A204.1 (cell line): ENCODE results near the gene PHLPP2.
"Not testable (repeated sequence)": the region's sequence is repeated elsewhere in the genome, so short reads cannot be mapped to it uniquely, and the experiment has no call there.

Experiments
- FAIRE-seq: peaks from 2 replicates; lab custom pipeline; 2012; peaks lifted over from hg19 to GRCh38; lab: Jason Lieb, UNC

The PHLPP2 gene

DNA sequence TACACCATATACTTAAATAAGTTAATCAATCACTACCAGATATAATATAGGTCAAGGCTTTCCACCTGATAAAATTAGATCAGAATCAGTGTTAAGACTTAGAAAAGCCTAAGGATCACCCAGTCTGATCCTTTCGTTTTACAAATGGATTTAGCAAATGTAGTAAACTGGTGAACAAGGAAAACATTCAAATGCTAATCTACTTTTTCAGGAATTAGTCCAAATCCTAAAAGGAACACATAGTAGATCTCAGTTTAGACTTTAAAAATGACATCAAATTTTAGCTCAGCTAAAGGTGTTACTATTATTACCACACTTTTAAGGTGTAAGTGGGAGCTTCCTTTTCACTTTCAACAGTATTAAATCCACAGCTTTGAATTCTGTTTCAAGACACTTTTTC, 12.0 kb downstream of the PHLPP2 start:
- FAIRE-seq, result no peak

GRCh38 chr16:71711789-71712188, 12.7 kb downstream of the PHLPP2 start:
- no peak for FAIRE-seq

- FAIRE-seq, result no peak
Measured at GRCh38 chr16:71709229-71709781, 15.2 kb downstream of the PHLPP2 start.

GRCh38 chr16:71708696-71709095, 15.8 kb downstream of the PHLPP2 start:
- peak; percentile 27 for FAIRE-seq

DNA sequence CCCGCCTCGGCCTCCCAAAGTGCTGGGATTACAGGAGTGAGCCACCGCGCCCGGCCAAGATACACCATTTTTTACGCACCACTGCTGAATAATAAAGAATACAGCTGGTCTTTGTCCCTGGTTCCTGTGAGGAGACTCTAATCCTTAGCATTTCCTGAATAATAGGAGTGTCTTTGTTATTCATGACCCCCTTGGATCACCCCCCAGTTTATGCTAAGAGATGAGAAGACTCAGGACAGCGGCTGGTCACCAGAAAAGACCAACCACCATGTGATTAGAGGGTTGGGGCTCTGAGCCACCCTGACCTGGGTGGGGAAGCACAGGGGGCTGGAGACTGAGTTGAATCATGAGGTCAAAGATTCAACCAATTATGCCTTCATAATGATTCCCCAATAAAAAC, 17.3 kb downstream of the PHLPP2 start:
- FAIRE-seq, result no peak

DNA sequence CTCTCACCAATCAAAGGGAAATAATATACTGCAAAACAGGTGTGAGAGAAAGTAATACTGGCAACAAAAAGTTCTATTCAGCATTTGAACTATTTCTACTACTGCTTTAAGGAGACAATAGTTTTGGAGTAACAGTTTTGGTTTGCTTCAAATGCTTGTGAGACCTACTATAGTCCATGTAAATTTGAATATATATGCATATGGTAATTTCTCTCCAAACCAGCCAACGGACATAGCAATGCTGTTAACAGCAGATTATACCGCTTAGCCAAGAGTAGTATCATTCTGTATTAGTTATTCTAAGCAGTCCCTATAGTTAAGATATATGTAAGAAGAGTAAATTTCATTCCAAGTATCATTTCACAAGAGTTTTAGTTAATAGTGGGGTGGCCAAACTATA, 18.5 kb downstream of the PHLPP2 start:
- FAIRE-seq, result no peak

DNA sequence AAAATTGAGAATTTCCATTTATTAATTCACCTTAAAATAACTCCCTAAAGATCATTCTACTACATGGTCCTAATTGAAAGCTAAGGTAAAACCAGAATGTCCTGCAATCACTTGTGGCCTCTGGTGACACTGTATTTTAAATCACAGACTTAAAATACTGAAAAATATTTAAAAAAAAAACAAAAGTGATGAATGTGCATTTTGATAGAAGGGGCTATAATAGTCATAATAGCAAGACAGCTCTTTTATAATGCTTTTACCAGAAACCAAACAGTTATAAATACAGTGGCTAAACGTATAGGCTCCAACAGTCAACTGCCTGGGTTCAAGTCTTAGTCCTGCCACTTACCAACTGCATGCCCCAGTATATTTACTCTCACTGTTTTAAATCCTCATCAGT, 21.2 kb downstream of the PHLPP2 start:
- no peak for FAIRE-seq

GRCh38 chr16:71700831-71701230, 23.7 kb downstream of the PHLPP2 start:
- no peak for FAIRE-seq

GRCh38 chr16:71698491-71698890, 26.0 kb downstream of the PHLPP2 start:
- no peak for FAIRE-seq

DNA sequence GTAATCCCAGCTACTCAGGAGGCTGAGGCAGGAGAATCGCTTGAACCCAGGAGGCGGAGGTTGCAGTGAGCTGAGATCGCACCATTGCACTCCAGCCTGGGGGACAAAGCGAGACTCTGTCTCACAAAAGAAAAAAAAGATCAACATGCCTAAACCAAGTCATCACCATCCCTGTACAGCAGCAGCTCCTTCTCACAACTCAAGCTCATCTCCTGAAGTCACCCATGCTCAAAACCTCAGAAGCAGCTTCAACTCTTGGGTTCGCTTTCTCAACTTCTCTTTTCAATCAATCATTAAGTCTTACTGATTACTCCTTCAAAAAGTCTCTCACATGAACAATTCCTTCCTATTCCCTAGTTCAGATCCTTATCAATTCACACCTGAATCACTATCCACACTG, 31.3 kb downstream of the PHLPP2 start:
- no peak for FAIRE-seq

- no peak for FAIRE-seq
Measured at GRCh38 chr16:71689901-71690300, 34.6 kb downstream of the PHLPP2 start.

- FAIRE-seq, result no peak
Measured at GRCh38 chr16:71687861-71688260, 36.6 kb downstream of the PHLPP2 start.

DNA sequence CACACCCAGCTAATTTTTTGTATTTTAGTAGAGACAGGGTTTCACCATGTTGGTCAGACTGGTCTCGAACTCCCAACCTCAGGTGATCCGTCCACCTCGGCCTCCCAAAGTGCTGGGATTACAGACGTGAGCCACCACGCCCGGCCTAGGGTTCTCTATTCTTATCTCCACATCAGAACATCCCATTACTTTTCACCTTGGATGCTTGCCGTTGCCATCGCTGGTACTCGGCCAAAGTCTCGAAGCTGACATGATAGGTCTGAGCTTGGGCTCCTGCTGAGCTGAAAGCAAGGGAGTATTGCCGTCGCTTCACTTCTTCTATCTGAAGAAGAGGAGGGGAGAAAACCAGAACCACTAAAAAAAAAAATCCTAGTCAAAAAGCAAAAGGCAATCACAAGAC, 40.2 kb downstream of the PHLPP2 start:
- FAIRE-seq, result not testable (repeated sequence)

DNA sequence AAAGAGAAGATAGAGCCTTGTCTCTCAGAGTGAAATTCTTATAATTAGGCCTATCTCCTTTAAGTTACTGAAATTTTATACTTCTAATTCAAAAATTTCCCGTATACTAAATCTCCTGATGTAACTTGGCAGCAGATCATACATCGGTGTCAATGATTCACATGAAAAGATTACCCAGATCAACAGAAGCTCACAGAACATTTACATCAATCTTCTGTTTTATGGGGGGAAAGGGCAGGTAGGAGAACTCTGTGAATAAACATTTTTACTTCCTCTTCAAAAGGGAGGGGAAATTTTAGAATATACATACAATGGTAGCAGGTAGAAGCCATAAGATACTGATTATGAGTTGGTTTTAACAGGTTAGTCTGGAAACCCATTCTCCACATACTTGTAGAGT, 43.1 kb downstream of the PHLPP2 start:
- no peak for FAIRE-seq

DNA sequence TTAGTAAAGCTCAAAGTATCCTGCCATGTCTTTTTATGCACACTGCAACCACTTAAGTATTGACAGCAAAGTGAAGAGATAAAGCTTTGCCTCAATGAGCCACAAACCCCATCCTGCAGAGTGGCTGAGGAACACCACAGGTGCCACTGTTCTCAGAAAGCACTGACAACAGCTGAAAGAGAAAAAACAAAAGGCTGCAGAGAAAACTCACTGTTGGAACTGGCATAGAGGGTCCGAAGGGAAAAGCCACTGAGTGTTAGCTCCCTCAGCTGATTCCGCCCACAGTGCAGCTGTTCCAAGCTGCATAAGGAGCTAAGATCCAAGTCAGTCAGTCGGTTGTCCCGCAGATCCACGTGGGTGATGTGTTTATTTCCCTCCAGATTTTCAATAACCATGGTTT, 48.3 kb downstream of the PHLPP2 start:
- FAIRE-seq, result no peak

DNA sequence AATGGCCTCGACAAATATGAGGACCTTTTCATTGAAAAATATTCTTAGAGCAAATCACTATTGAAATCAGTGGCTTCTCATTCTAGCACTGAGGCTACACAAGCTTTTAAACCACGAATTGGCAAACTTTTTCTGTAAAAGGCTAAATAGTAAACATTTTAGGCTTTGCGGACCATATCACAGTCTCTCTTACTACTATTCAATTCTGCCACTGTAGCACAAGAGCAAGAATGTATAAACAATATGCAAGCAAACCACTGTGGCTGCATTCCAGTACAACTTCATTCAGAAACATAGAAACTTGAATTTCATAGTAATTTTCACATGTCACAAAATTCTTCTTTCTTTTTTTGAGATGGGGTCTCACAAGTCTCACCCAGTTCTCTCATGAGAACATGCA, 49.1 kb downstream of the PHLPP2 start:
- FAIRE-seq, result no peak

GRCh38 chr16:71674229-71674628, 50.3 kb downstream of the PHLPP2 start:
- no peak for FAIRE-seq

DNA sequence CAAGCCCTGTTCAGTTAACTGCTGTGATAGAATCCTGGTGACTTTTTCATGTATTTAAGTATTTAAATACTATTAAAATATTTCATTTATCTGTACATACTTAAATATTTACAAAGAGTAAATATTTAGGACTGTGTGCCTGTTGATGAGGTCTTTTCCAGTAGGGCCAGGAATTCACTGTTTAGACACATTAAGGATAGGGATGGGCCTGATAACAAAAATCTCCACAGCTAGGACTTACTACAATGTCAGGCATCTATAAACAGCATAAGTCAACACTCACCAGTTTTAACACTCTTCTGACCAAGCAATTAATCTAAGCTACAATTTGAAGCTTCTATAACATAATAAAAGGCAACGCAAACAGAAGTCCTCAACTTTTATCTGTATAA, 50.9 kb downstream of the PHLPP2 start:
- FAIRE-seq, result no peak

- no peak for FAIRE-seq
Measured at GRCh38 chr16:71672803-71673581, 51.5 kb downstream of the PHLPP2 start.

- FAIRE-seq, result no peak
Measured at GRCh38 chr16:71672125-71672524, 52.4 kb downstream of the PHLPP2 start.

GRCh38 chr16:71671165-71671564, 53.3 kb downstream of the PHLPP2 start:
- no peak for FAIRE-seq

GRCh38 chr16:71670537-71670936, 54.0 kb downstream of the PHLPP2 start:
- no peak for FAIRE-seq

DNA sequence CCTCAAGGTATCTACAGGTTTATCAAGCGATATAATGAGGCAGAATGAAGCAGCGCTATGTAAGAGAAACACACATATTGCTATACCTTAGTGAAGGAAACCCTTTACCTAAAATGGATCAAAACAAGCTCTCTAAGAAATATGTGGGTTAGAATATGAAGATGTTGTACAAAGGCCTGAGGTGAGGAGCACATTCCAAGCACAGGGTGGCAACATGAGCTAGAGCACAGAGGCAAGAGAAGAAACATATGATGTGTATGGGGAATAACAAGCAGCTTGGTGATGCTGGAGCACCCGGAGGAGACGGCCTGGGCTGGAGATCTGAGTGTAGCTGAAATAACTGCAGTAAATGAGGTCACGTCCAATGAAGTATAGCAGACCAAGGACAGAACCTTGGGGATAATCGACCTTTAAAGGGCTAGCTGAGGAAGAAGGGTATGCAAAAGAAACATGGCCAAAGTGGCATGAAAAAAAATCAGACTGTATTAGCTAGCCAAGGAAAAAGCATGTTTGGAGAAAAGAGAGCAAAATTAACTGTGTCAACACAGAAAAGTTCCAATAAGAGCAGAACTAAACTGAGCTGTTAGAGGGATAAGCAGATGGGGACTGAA, 54.5 kb downstream of the PHLPP2 start:
- FAIRE-seq, result no peak
